Endodermal cell (in vitro differentiated cells): ENCODE data around the gene AKAP12. TPM values are rescaled to one million over a fixed set of nuclear protein-coding genes. Genes with fewer than 3 reads are reported as not detected.

Source experiments
- DNase-seq: peaks from one replicate; pipeline ENCODE4 v3.0.0-alpha.2; 2017
- H3K27ac ChIP-seq: 2 replicates; pipeline ENCODE4 v1.5.1; 2013; ENCODE audit warnings: mild to moderate bottlenecking, low read depth, low read length, moderate library complexity
- H3K27me3 ChIP-seq: 2 replicates; pipeline ENCODE4 v1.6.1; 2013; ENCODE audit warnings: mild to moderate bottlenecking, low read length, moderate library complexity; ENCODE audit not compliant: insufficient read depth, control insufficient read depth, poor library complexity, severe bottlenecking
- H3K36me3 ChIP-seq: 2 replicates; pipeline ENCODE4 v1.7.0; 2013; ENCODE audit warnings: mild to moderate bottlenecking, low read length, moderate library complexity; ENCODE audit not compliant: control insufficient read depth, insufficient read depth
- H3K4me1 ChIP-seq: one replicate; pipeline ENCODE4 v1.7.0; 2013; ENCODE audit warnings: low read length; ENCODE audit not compliant: control insufficient read depth, insufficient read depth
- H3K4me3 ChIP-seq: 2 replicates; pipeline ENCODE4 v1.5.1; 2013; ENCODE audit warnings: mild to moderate bottlenecking, low read length, moderate library complexity
- H3K9ac ChIP-seq: 2 replicates; pipeline ENCODE4 v1.6.1; 2013; ENCODE audit warnings: mild to moderate bottlenecking, low read length, moderate library complexity; ENCODE audit not compliant: poor library complexity, severe bottlenecking; ENCODE audit errors: extremely low read depth
- H3K9me3 ChIP-seq: 2 replicates; pipeline ENCODE4 v1.6.1; 2013; ENCODE audit warnings: mild to moderate bottlenecking, low read length, moderate library complexity; ENCODE audit not compliant: control insufficient read depth
- H3K27ac Mint-ChIP-seq: 2 replicates; pipeline ENCODE4 v1.8.0; 2020; ENCODE audit warnings: mixed read lengths
- H3K27me3 Mint-ChIP-seq: 2 replicates; pipeline ENCODE4 v1.8.0; 2021; ENCODE audit warnings: mild to moderate bottlenecking, mixed read lengths; ENCODE audit not compliant: insufficient read depth
- H3K36me3 Mint-ChIP-seq: 2 replicates; pipeline ENCODE4 v1.8.0; 2020; ENCODE audit warnings: low read depth, mixed read lengths
- H3K4me1 Mint-ChIP-seq: 2 replicates; pipeline ENCODE4 v1.8.0; 2020; ENCODE audit warnings: mixed read lengths
- H3K4me3 Mint-ChIP-seq: 2 replicates; pipeline ENCODE4 v1.8.0; 2020; ENCODE audit warnings: mild to moderate bottlenecking, moderate library complexity, mixed read lengths
- H3K9me3 Mint-ChIP-seq: 2 replicates; pipeline ENCODE4 v1.8.0; 2020; ENCODE audit warnings: mild to moderate bottlenecking, mixed read lengths
- CTCF ChIP-seq: fragments of 200-600 bp; sonication (generic); conservative IDR thresholded peaks from 2 replicates; pipeline ENCODE4 v1.5.0; 2021; ENCODE audit warnings: antibody characterized with exemption, mild to moderate bottlenecking
- WGBS, 2 experiments: methylation state at CpG; one replicate each; pipeline versions ENCODE4 v1.1.5 to v1.1.7; 2013; ENCODE audit warnings: missing lambda C conversion rate in 2 of 2, mixed read lengths in 1 of 2; ENCODE audit not compliant: insufficient coverage in 1 of 2, insufficient read length in 1 of 2; 5-methylcytosine and 5-hydroxymethylcytosine counted together
- total RNA-seq, 2 donors: library from RNA; stranded (reverse); fragmentation: NEBNext Ultra II Directional in 1 of 2; extraction: Animal tissue kit (Norgen Biotek cat#: 25700) in 1 of 2; gene quantifications; 2 replicates in 1 of 2; 3 replicates in 1 of 2; pipeline ENCODE4 v1.2.1, GENCODE V29; 2021

Gene AKAP12
- total RNA-seq, 2 donors from 2014 or later, result 27.3 to 33.3 TPM

DNA sequence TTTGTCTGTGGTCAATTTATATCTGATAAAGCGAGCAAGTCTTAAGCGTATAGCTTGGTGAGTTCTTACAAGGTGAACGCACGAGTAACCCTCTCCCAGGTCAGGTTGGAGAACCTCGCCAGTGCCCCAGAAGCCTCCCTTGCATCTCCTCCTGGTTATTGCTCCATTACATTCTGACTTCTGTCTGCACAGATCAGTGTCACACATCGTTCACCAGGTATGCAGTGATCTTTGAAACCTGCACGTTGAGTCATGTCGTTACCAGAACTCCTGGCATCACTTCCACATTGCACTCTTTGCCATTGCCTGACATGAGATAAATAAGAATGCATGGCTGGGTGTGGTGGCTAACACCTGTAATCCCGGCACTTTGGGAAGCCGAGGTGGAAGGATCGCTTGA, 44.2 kb downstream of the AKAP12 start:
- DNase-seq, result no peak
- peaks cover 2% of the 10 kb centered on the region for H3K36me3 Mint-ChIP-seq
- H3K27me3 Mint-ChIP-seq, result no peaks in the 10 kb centered on the region
- Histone ChIP-seq H3K4me3 (no peak overlapping the region), H3K27me3 (no peaks in the 10 kb centered on the region), H3K4me1 (no peaks in the 10 kb centered on the region), H3K36me3 (no peaks in the 10 kb centered on the region), H3K27ac (no peak overlapping the region), H3K9ac (no peak overlapping the region), H3K9me3 (no peaks in the 10 kb centered on the region)
- H3K4me3 Mint-ChIP-seq, result no peak overlapping the region
- WGBS, 2 experiments, result 90 to 93% methylated on average over 11 of the region's 11 CpGs
- no peaks in the 10 kb centered on the region for H3K9me3 Mint-ChIP-seq
- no peak for TF ChIP-seq CTCF
- no peak overlapping the region for H3K27ac Mint-ChIP-seq
- peaks cover 8% of the 10 kb centered on the region for H3K4me1 Mint-ChIP-seq

DNA sequence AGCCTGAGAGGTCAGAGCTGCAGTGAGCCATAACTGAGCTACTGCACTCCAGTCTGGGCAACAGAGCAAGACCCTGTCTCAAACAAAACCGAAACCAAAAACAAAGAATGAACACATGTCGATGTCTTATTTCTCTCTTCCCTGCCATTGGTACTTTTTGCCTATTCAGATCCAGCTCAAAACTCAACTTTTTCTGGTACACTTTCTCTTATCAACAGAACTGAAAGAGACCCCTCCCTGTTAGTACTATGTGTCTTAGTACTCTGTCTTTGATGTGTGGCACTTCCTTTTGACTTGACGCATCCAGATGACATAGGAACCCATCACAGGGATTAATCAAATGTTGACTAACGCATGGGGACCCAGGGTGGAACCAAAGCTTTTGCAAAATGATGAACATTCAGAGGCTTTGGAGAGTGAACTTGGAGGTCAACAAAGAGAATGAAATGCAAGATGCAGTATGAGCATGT, 44.8 kb downstream of the AKAP12 start:
- H3K9ac ChIP-seq, result no peak overlapping the region

DNA sequence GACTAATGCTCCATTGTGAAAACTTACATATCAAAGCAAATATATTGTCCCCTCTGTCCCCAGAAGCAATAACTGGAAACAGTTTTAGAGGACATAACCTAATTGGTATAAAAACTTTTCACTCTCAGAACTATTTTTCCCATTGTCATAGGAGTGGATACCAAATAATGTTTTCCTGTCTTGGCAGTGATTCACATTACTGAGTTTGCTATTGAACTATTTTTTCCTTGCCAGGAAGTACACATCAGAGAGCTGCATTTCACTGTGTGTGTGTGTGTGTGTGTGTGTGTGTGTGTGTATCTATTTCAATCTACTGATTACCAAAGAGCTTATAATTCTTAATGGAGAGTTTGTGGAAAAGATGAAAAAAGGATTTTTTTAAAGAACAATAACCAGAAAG, 45.4 kb downstream of the AKAP12 start:
- Mint-ChIP-seq H3K9me3 (no peaks in the 10 kb centered on the region), H3K36me3 (peaks cover 2% of the 10 kb centered on the region), H3K4me1 (peaks cover 11% of the 10 kb centered on the region), H3K27ac (no peak overlapping the region), H3K27me3 (no peaks in the 10 kb centered on the region), H3K4me3 (no peak overlapping the region)
- Histone ChIP-seq H3K4me1 (no peaks in the 10 kb centered on the region), H3K27ac (no peak overlapping the region), H3K9me3 (no peaks in the 10 kb centered on the region), H3K9ac (no peak overlapping the region), H3K4me3 (no peak overlapping the region), H3K27me3 (no peaks in the 10 kb centered on the region), H3K36me3 (no peaks in the 10 kb centered on the region)
- TF ChIP-seq CTCF, result no peak
- DNase-seq, result no peak

More for the DNA sequence above, 44.8 kb downstream of the AKAP12 start:
- 83 to 88% methylated on average over 4 of the region's 4 CpGs for WGBS, 2 experiments
- Mint-ChIP-seq H3K4me1 (peaks cover 8% of the 10 kb centered on the region), H3K27ac (no peak overlapping the region), H3K27me3 (no peaks in the 10 kb centered on the region), H3K4me3 (no peak overlapping the region), H3K36me3 (peaks cover 2% of the 10 kb centered on the region), H3K9me3 (no peaks in the 10 kb centered on the region)
- Histone ChIP-seq H3K36me3 (no peaks in the 10 kb centered on the region), H3K27me3 (no peaks in the 10 kb centered on the region), H3K4me3 (no peak overlapping the region), H3K4me1 (no peaks in the 10 kb centered on the region), H3K27ac (no peak overlapping the region), H3K9me3 (no peaks in the 10 kb centered on the region)
- no peak for TF ChIP-seq CTCF
- no peak for DNase-seq
